K562 (cell line): Measurements from ENCODE around the gene RPS28. TPM values are rescaled to one million over a fixed set of nuclear protein-coding genes. Genes with fewer than 3 reads are reported as not detected.

ENCODE experiments used
- CREM ChIP-seq: IDR thresholded peaks from 2 replicates; pipeline ENCODE4 v1.6.1; 2014; ENCODE audit warnings: antibody characterized with exemption, low read depth
- MCM3 ChIP-seq: fragments of 450-650 bp; IDR thresholded peaks from 2 replicates; pipeline ENCODE4 v1.6.1; 2016
- MCM7 ChIP-seq, 2 experiments: fragments of 450-650 bp; IDR thresholded peaks; 2 replicates each; pipeline ENCODE4 v1.6.1; 2016 to 2018
- NCOR1 ChIP-seq: fragments of 450-650 bp; IDR thresholded peaks from 2 replicates; pipeline ENCODE4 v1.6.1; 2016; ENCODE audit warnings: mild to moderate bottlenecking, moderate library complexity
- NFIC ChIP-seq: fragments of 450-650 bp; IDR thresholded peaks from 2 replicates; pipeline ENCODE4 v1.6.1; 2017; ENCODE audit warnings: mild to moderate bottlenecking, inconsistent platforms
- PCBP2 ChIP-seq: fragments of 200-400 bp; formaldehyde crosslinking; IDR thresholded peaks from 2 replicates; pipeline ENCODE4 v1.6.1; 2018; ENCODE audit warnings: low read length, low read depth, mild to moderate bottlenecking, moderate library complexity; ENCODE audit not compliant: poor library complexity, severe bottlenecking
- PHB2 ChIP-seq: fragments of 450-650 bp; IDR thresholded peaks from 2 replicates; pipeline ENCODE4 v1.6.1; 2017; ENCODE audit warnings: low read depth
- POLR2AphosphoS2 ChIP-seq: IDR thresholded peaks from 2 replicates; pipeline ENCODE4 v1.6.1; 2012; ENCODE audit warnings: low read length, improper control_type of control experiment
- PRDM10 ChIP-seq: fragments of 450-650 bp; IDR thresholded peaks from 2 replicates; pipeline ENCODE4 v1.6.1; 2018; ENCODE audit not compliant: partially characterized antibody
- SMARCA5 ChIP-seq: fragments of 450-650 bp; IDR thresholded peaks from 2 replicates; pipeline ENCODE4 v1.6.1; 2016
- SREBF2 ChIP-seq: sonication (generic); formaldehyde crosslinking; IDR thresholded peaks from 2 replicates; pipeline ENCODE4 v1.4.0; 2020; ENCODE audit warnings: mild to moderate bottlenecking, missing genetic modification reagents
- ZFP30 ChIP-seq: fragments of 250-450 bp; sonication (Bioruptor Pico); IDR thresholded peaks from 2 replicates; pipeline ENCODE4 v1.8.0; 2022; ENCODE audit warnings: moderate library complexity, mild to moderate bottlenecking, inconsistent platforms, borderline replicate concordance
- ZNF121 ChIP-seq: sonication (generic); formaldehyde crosslinking; conservative IDR thresholded peaks from 2 replicates; pipeline ENCODE4 v1.8.0; 2022; ENCODE audit warnings: missing genetic modification reagents
- ZNF24 ChIP-seq: fragments of 450-650 bp; IDR thresholded peaks from 2 replicates; pipeline ENCODE4 v1.6.1; 2016
- ZNF263 ChIP-seq: sonication (generic); formaldehyde crosslinking; IDR thresholded peaks from 2 replicates; pipeline ENCODE4 v1.8.0; 2022; ENCODE audit warnings: mild to moderate bottlenecking, missing genetic modification reagents, borderline replicate concordance
- ZNF586 ChIP-seq: fragments of 450-650 bp; formaldehyde crosslinking; conservative IDR thresholded peaks from 2 replicates; pipeline ENCODE4 v1.4.0; 2020; ENCODE audit warnings: mild to moderate bottlenecking, moderate library complexity
- ZNF644 ChIP-seq: fragments of 200-800 bp; sonication (Bioruptor generic); IDR thresholded peaks from 2 replicates; pipeline ENCODE4 v1.6.1; 2016; ENCODE audit warnings: low read depth, missing genetic modification characterization, missing compliant biosample characterization
- polyA plus RNA-seq, 8 experiments: library from polyadenylated mRNA; depleted of rRNA in 4 of 8; stranded (reverse) in 5 of 8; unstranded in 3 of 8; fragments of >200 nt; fragmentation: Nextera tagmentation in 2 of 8; fragmentation: Illumina TruSeq in 1 of 8; extraction: Ambion mirVana in 2 of 8; extraction: Trizol in 1 of 8; gene quantifications; 2 replicates each; pipeline versions ENCODE4 v1.2.1 to v1.2.3, GENCODE V29; 2011 to 2014; ENCODE audit warnings: inconsistent platforms in 1 of 8, missing spikeins in 1 of 8
- total RNA-seq, 7 experiments: library from RNA; depleted of rRNA in 6 of 7; stranded (reverse); fragments of >200 nt in 6 of 7; fragmentation: Illumina TruSeq in 2 of 7; extraction: Trizol in 2 of 7; gene quantifications; 2 replicates each; pipeline versions ENCODE4 v1.2.1 to v1.2.3, GENCODE V29; 2011 to 2021; ENCODE audit warnings: low replicate concordance in 1 of 7
- TF ChIP-seq, protein P1 (sequence below): fragments of 250-450 bp; sonication (Bioruptor Pico); IDR thresholded peaks from 2 replicates; pipeline ENCODE4 v1.5.0; 2021
- TF ChIP-seq, protein P2 (sequence below): IDR thresholded peaks from 2 replicates; pipeline ENCODE4 v1.6.1; 2014; ENCODE audit warnings: antibody characterized with exemption
- TF ChIP-seq, protein P3 (sequence below), 3 experiments: fragments of 200-800 bp in 1 of 3; sonication (Bioruptor generic) in 1 of 3; sonication (generic) in 1 of 3; formaldehyde crosslinking in 1 of 3; IDR thresholded peaks; 2 replicates each; pipeline versions ENCODE4 v1.6.1 to v1.8.0; 2016 to 2022; ENCODE audit warnings: mild to moderate bottlenecking in 2 of 3, missing compliant biosample characterization in 2 of 3, missing genetic modification characterization in 2 of 3, missing genetic modification reagents in 1 of 3
- TF ChIP-seq, protein P4 (sequence below): sonication (generic); formaldehyde crosslinking; IDR thresholded peaks from 2 replicates; pipeline ENCODE4 v1.8.0; 2022; ENCODE audit warnings: missing genetic modification reagents, mild to moderate bottlenecking, moderate library complexity, borderline replicate concordance

The RPS28 gene
- total and polyA plus RNA-seq, 9 of the 15 experiments (the other 6 are each of a cell fraction or from before 2014, with no cell fraction given) = 165 to 2,827 (median 1,303) TPM

- TF ChIP-seq, protein P1, sequence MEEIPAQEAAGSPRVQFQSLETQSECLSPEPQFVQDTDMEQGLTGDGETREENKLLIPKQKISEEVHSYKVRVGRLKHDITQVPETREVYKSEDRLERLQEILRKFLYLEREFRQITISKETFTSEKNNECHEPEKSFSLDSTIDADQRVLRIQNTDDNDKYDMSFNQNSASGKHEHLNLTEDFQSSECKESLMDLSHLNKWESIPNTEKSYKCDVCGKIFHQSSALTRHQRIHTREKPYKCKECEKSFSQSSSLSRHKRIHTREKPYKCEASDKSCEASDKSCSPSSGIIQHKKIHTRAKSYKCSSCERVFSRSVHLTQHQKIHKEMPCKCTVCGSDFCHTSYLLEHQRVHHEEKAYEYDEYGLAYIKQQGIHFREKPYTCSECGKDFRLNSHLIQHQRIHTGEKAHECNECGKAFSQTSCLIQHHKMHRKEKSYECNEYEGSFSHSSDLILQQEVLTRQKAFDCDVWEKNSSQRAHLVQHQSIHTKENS (CRISPR knock-in tag) = no peak
- peak; percentile 81 for TF ChIP-seq NFIC
- no peak for TF ChIP-seq MCM3
- TF ChIP-seq SMARCA5 = peak; percentile 59; the same call in 1 of the 2 replicates
- TF ChIP-seq CREM = 0 out of 2 replicates have a peak, but pooled peaks have one; percentile 11
- TF ChIP-seq PCBP2 = no peak
- TF ChIP-seq ZNF24 = peak; percentile 96
- TF ChIP-seq, protein P2, sequence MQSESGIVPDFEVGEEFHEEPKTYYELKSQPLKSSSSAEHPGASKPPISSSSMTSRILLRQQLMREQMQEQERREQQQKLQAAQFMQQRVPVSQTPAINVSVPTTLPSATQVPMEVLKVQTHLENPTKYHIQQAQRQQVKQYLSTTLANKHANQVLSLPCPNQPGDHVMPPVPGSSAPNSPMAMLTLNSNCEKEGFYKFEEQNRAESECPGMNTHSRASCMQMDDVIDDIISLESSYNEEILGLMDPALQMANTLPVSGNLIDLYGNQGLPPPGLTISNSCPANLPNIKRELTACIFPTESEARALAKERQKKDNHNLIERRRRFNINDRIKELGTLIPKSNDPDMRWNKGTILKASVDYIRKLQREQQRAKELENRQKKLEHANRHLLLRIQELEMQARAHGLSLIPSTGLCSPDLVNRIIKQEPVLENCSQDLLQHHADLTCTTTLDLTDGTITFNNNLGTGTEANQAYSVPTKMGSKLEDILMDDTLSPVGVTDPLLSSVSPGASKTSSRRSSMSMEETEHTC = no peak
- no peak for TF ChIP-seq SREBF2
- no peak for TF ChIP-seq MCM7 (IDR thresholded peaks at IDR 0.05)
- TF ChIP-seq POLR2AphosphoS2 = no peak
- no peak for TF ChIP-seq ZNF586 (CRISPR knock-in tag)
- TF ChIP-seq PHB2 = no peak
- TF ChIP-seq PRDM10 = peak; percentile 55
- peak; percentile 96 for TF ChIP-seq ZNF121 (CRISPR knock-in tag)
- TF ChIP-seq NCOR1 = peak; percentile 82
- TF ChIP-seq ZFP30 = no peak
- TF ChIP-seq, protein P3, sequence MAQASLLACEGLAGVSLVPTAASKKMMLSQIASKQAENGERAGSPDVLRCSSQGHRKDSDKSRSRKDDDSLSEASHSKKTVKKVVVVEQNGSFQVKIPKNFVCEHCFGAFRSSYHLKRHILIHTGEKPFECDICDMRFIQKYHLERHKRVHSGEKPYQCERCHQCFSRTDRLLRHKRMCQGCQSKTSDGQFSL (CRISPR knock-in tag; IDR thresholded peaks at IDR 0.05) = no peak
- TF ChIP-seq, protein P3 (tag; IDR thresholded peaks at IDR 0.05) = no peak
- TF ChIP-seq, protein P4, sequence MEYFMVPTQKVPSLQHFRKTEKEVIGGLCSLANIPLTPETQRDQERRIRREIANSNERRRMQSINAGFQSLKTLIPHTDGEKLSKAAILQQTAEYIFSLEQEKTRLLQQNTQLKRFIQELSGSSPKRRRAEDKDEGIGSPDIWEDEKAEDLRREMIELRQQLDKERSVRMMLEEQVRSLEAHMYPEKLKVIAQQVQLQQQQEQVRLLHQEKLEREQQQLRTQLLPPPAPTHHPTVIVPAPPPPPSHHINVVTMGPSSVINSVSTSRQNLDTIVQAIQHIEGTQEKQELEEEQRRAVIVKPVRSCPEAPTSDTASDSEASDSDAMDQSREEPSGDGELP = peak; percentile 39; the same call in 1 of the 2 replicates
- peak; percentile 62 for TF ChIP-seq ZNF263 (CRISPR knock-in tag)
- no peak for TF ChIP-seq ZNF644 (tag)
Measured at GRCh38 chr19:8367327-8368001, 46.2 kb downstream of the RPS28 start (continued).
